Activated CD4-positive, alpha-beta T cell treated with anti-CD3 and anti-CD28 coated beads for 36 hours (primary cell): Measurements from ENCODE around the gene PER2. TPM values are rescaled to one million over a fixed set of nuclear protein-coding genes. Genes with fewer than 3 reads are reported as not detected.

ENCODE experiments used
- total RNA-seq, 2 experiments: library from RNA; stranded (reverse); gene quantifications; one replicate each; pipeline ENCODE4 v1.2.3, GENCODE V29; 2021

Gene PER2
- total RNA-seq, 2 experiments from 2014 or later, result 12.2 to 13.5 TPM

Other genes starting within 250 kb of the PER2 start
- gene SCLY, start 227.6 kb downstream of the PER2 start, total RNA-seq, result 10 to 100 TPM; 59.2 to 60.5 TPM
- under 1 TPM; 0.16 to 0.21 TPM for gene ESPNL, start 188.3 kb downstream of the PER2 start, total RNA-seq
- gene KLHL30, start 149.9 kb downstream of the PER2 start, total RNA-seq, result not detected
- under 1 TPM; 0.07 to 0.39 TPM for gene ERFE, start 129.6 kb downstream of the PER2 start, total RNA-seq
- gene ILKAP, start 84.9 kb downstream of the PER2 start, total RNA-seq, result 10 to 100 TPM; 39.2 to 44.3 TPM
- gene HES6, start 48.6 kb downstream of the PER2 start, total RNA-seq, result 1 to 10 TPM; 1.8 to 4.0 TPM
- gene TRAF3IP1, start 31.9 kb upstream of the PER2 start, total RNA-seq, result 1 to 10 TPM; 8.5 to 9.8 TPM
- gene ASB1, start 138.3 kb upstream of the PER2 start, total RNA-seq, result 10 to 100 TPM; 31.7 to 33.4 TPM